Upper lobe of left lung (tissue), 6 donors: Measurements from ENCODE around the gene SLC9C1. TPM values are rescaled to one million over a fixed set of nuclear protein-coding genes. Genes with fewer than 3 reads are reported as not detected.

Experiments used
- ATAC-seq, 2 donors: fragments of 200-7000 bp; cut with Tn5 transposase; one replicate each; pipeline ENCODE4 v1.9.1; 2022; ENCODE audit warnings: mild to moderate bottlenecking in 2 of 2, moderate library complexity in 2 of 2; ENCODE audit not compliant: low FRiP score in 2 of 2
- DNase-seq, 2 donors: peaks; one replicate each; pipeline ENCODE4 v3.0.0-alpha.2; 2019 to 2020
- H3K27ac ChIP-seq, 4 donors: fragments of 200-600 bp; sonication (generic); one replicate each; pipeline ENCODE4 v1.5.1; 2016 to 2019
- H3K27me3 ChIP-seq, 4 donors: fragments of 200-600 bp; sonication (generic); one replicate each; pipeline ENCODE4 v1.5.1; 2017 to 2019
- H3K36me3 ChIP-seq, 4 donors: fragments of 200-600 bp; sonication (generic); one replicate each; pipeline ENCODE4 v1.5.1; 2016 to 2019
- H3K4me1 ChIP-seq, 4 donors: fragments of 200-600 bp; sonication (generic); one replicate each; pipeline ENCODE4 v1.5.1; 2018 to 2019
- H3K4me3 ChIP-seq, 4 donors: fragments of 200-600 bp; sonication (generic); one replicate each; pipeline ENCODE4 v1.5.1; 2017 to 2019; ENCODE audit warnings: mild to moderate bottlenecking in 2 of 4, moderate library complexity in 1 of 4
- H3K9me3 ChIP-seq, 4 donors: fragments of 200-600 bp; sonication (generic); one replicate each; pipeline ENCODE4 v1.5.1; 2018 to 2019
- CTCF ChIP-seq, 6 experiments: fragments of 450-650 bp in 4 of 6; fragments of 200-600 bp in 2 of 6; sonication (generic) in 2 of 6; IDR thresholded peaks; one replicate each; pipeline ENCODE4 v1.5.1; 2016 to 2019; ENCODE audit warnings: antibody characterized with exemption in 6 of 6
- EP300 ChIP-seq, 4 donors: sonication (generic); formaldehyde crosslinking; IDR thresholded peaks; one replicate each; pipeline ENCODE4 v1.5.1; 2017; ENCODE audit warnings: antibody characterized with exemption in 4 of 4, control low read depth in 2 of 4
- POLR2A ChIP-seq, 4 donors: fragments of 450-650 bp; IDR thresholded peaks; one replicate each; pipeline ENCODE4 v1.5.1; 2016 to 2017; ENCODE audit warnings: antibody characterized with exemption in 4 of 4, mild to moderate bottlenecking in 2 of 4
- POLR2AphosphoS5 ChIP-seq, 2 donors: sonication (generic); formaldehyde crosslinking; IDR thresholded peaks; one replicate each; pipeline ENCODE4 v1.5.1; 2017; ENCODE audit warnings: antibody characterized with exemption in 2 of 2
- WGBS, 2 donors: methylation state at CpG; one replicate each; pipeline ENCODE4 v1.1.5; 2017 to 2018; 5-methylcytosine and 5-hydroxymethylcytosine counted together
- total RNA-seq, 6 donors: library from RNA; depleted of rRNA in 4 of 6; stranded (reverse); fragments of >200 nt in 4 of 6; gene quantifications; one replicate each; pipeline versions ENCODE4 v1.1.0 to v1.2.1, GENCODE V29; 2016 to 2021
- donor health status: DM: no; HTN: no; CAD: no; lungs with moderate emphysema.
- donor health status: DM: no; HTN: yes; CAD: no; lungs with severe emphysema.

Gene SLC9C1
- total RNA-seq, 6 donors from 2014 or later: not detected

GRCh38 chr3:112338021-112338726 is 44.2 kb upstream of the SLC9C1 start:
- Histone ChIP-seq H3K4me3 (no peak overlapping the region), H3K27me3 (no peaks in the 10 kb centered on the region), H3K36me3 (no peaks in the 10 kb centered on the region), H3K9me3 (no peaks in the 10 kb centered on the region), H3K27ac (no peak overlapping the region), H3K4me1 (peaks cover under 1 to 5% (median 3%) of the 10 kb centered on the region in 4 donors)
- DNase-seq: no peak
- 81 to 83% methylated on average over 6 of the region's 6 CpGs for WGBS, 2 donors
- no peak for TF ChIP-seq POLR2A (IDR thresholded peaks at IDR 0.05)
- TF ChIP-seq CTCF (IDR thresholded peaks at IDR 0.05): no peak
- ATAC-seq: no peak

- H3K9me3 ChIP-seq: no peaks in the 10 kb centered on the region
- WGBS, 2 donors: 96% methylated on average over 2 of the region's 2 CpGs
- no peak overlapping the region for H3K4me3 ChIP-seq
- ATAC-seq: no peak
- H3K36me3 ChIP-seq: no peaks in the 10 kb centered on the region
- no peak for TF ChIP-seq CTCF (IDR thresholded peaks at IDR 0.05)
- no peak for TF ChIP-seq POLR2AphosphoS5 (IDR thresholded peaks at IDR 0.05)
- TF ChIP-seq EP300 (IDR thresholded peaks at IDR 0.05): no peak
- TF ChIP-seq POLR2A (IDR thresholded peaks at IDR 0.05): no peak
- peaks cover 3 to 11% (median 8%) of the 10 kb centered on the region in 4 donors for H3K4me1 ChIP-seq
- H3K27me3 ChIP-seq: no peaks in the 10 kb centered on the region
- no peak for DNase-seq
- no peak overlapping the region for H3K27ac ChIP-seq
Observed at GRCh38 chr3:112335434-112335781, 41.4 kb upstream of the SLC9C1 start.

- Histone ChIP-seq H3K27me3 (no peaks in the 10 kb centered on the region), H3K36me3 (no peaks in the 10 kb centered on the region), H3K9me3 (no peaks in the 10 kb centered on the region), H3K27ac (peak overlapping the region in 3 of 4 donors; percentile 5 to 82 (median 70)), H3K4me1 (peaks cover 3 to 11% (median 8%) of the 10 kb centered on the region in 4 donors), H3K4me3 (peak overlapping the region in 2 of 4 donors; percentile 56)
- ATAC-seq (no peak), DNase-seq (no peak)
- TF ChIP-seq POLR2A (IDR thresholded peaks at IDR 0.05) (no peak), CTCF (IDR thresholded peaks at IDR 0.05) (no peak), EP300 (IDR thresholded peaks at IDR 0.05) (no peak), POLR2AphosphoS5 (IDR thresholded peaks at IDR 0.05) (no peak)
- 43 to 45% methylated on average over 6 of the region's 6 CpGs for WGBS, 2 donors
Observed at GRCh38 chr3:112334691-112335433, 40.8 kb upstream of the SLC9C1 start.

- peak; percentile 49 to 79 for ATAC-seq
- peak overlapping the region; percentile 42 to 82 (median 72) for H3K27ac ChIP-seq
- no peaks in the 10 kb centered on the region for H3K27me3 ChIP-seq
- no peak for TF ChIP-seq EP300 (IDR thresholded peaks at IDR 0.05)
- TF ChIP-seq POLR2AphosphoS5 (IDR thresholded peaks at IDR 0.05): no peak
- TF ChIP-seq CTCF (IDR thresholded peaks at IDR 0.05): no peak
- peaks cover 3 to 11% (median 8%) of the 10 kb centered on the region in 4 donors for H3K4me1 ChIP-seq
- WGBS, 2 donors: 6 to 11% methylated on average over 19 to 23 of the region's 23 CpGs
- no peak for DNase-seq
- H3K4me3 ChIP-seq: peak overlapping the region; percentile 42 to 56 (median 52)
- H3K9me3 ChIP-seq: no peaks in the 10 kb centered on the region
- H3K36me3 ChIP-seq: no peaks in the 10 kb centered on the region
Observed at GRCh38 chr3:112333381-112334317, 39.6 kb upstream of the SLC9C1 start.
